ENCODE results near the gene PNMA1. TPM values are rescaled to one million over a fixed set of nuclear protein-coding genes. Genes with fewer than 3 reads are reported as not detected.

Gene PNMA1
- 58.9 to 67.1 TPM (median 63.6 TPM) in 5 replicates for total RNA-seq (2022; extraction: Qiagen RNA extraction; ENCODE audit: low read depth)

GRCh38 chr14:73713803-73714655 lies at the start of gene PNMA1:
TSS of gene PNMA1 (minus strand) at chr14:73714384. CDS start at chr14:73713639, 745 bp downstream.

Other genes starting within 250 kb of the PNMA1 start
- gene RIOX1, start 223.5 kb downstream of the PNMA1 start, total RNA-seq (2022; extraction: Qiagen RNA extraction; ENCODE audit: low read depth): 24.0 to 27.8 TPM (median 27.1 TPM) in 5 replicates
- gene ACOT1, start 177.2 kb downstream of the PNMA1 start, total RNA-seq (2022; extraction: Qiagen RNA extraction; ENCODE audit: low read depth): 6.4 to 7.7 TPM (median 7.1 TPM) in 5 replicates
- gene HEATR4, start 155.4 kb downstream of the PNMA1 start, total RNA-seq (2022; extraction: Qiagen RNA extraction; ENCODE audit: low read depth): not detected in 5 replicates
- 44.8 to 49.9 TPM (median 47.6 TPM) in 5 replicates for gene ACOT2, start 145.2 kb downstream of the PNMA1 start, total RNA-seq (2022; extraction: Qiagen RNA extraction; ENCODE audit: low read depth)
- gene ACOT4, start 122.5 kb downstream of the PNMA1 start, total RNA-seq (2022; extraction: Qiagen RNA extraction; ENCODE audit: low read depth): 1.4 to 2.2 TPM (median 2.1 TPM) in 5 replicates
- not detected in 5 replicates for gene ACOT6, start 101.9 kb downstream of the PNMA1 start, total RNA-seq (2022; extraction: Qiagen RNA extraction; ENCODE audit: low read depth)
- 9.2 to 14.5 TPM (median 12.1 TPM) in 5 replicates for gene DNAL1, start 69.4 kb downstream of the PNMA1 start, total RNA-seq (2022; extraction: Qiagen RNA extraction; ENCODE audit: low read depth)
- gene PTGR2, start 137.4 kb upstream of the PNMA1 start, total RNA-seq (2022; extraction: Qiagen RNA extraction; ENCODE audit: low read depth): 6.7 to 11.8 TPM (median 9.6 TPM) in 5 replicates
- gene ZNF410, start 172.5 kb upstream of the PNMA1 start, total RNA-seq (2022; extraction: Qiagen RNA extraction; ENCODE audit: low read depth): 43.9 to 50.8 TPM (median 48.9 TPM) in 5 replicates
- 1.8 to 2.3 TPM (median 2.1 TPM) in 5 replicates for gene FAM161B, start 235.7 kb upstream of the PNMA1 start, total RNA-seq (2022; extraction: Qiagen RNA extraction; ENCODE audit: low read depth)
- 24.6 to 28.9 TPM (median 26.8 TPM) in 5 replicates for gene COQ6, start 235.9 kb upstream of the PNMA1 start, total RNA-seq (2022; extraction: Qiagen RNA extraction; ENCODE audit: low read depth)

Measured in A549 treated with DMSO at 1 μM for 4 hours (cell line).